Activated T-helper 17 cell treated with anti-CD3 and anti-CD28 coated beads, Interleukin-2, amount 50 U/mL, for 72 hours (primary cell): Measurements from ENCODE around the gene NCKAP1. TPM values are rescaled to one million over a fixed set of nuclear protein-coding genes. Genes with fewer than 3 reads are reported as not detected.
"Not testable (repeated sequence)": the region's sequence is repeated elsewhere in the genome, so short reads cannot be mapped to it uniquely, and the experiment has no call there.

Experiments used
- ATAC-seq: fragments of 150-1000 bp; cut with Tn5 transposase; replicated peaks from 2 replicates; pipeline ENCODE4 v1.10.0; 2021; ENCODE audit warnings: mild to moderate bottlenecking, moderate library complexity
- H3K27ac Mint-ChIP-seq: one replicate; pipeline ENCODE4 v1.8.0; 2022; ENCODE audit warnings: mixed read lengths
- H3K27me3 Mint-ChIP-seq: one replicate; pipeline ENCODE4 v1.8.0; 2022; ENCODE audit warnings: mixed read lengths
- H3K36me3 Mint-ChIP-seq: one replicate; pipeline ENCODE4 v1.8.0; 2022; ENCODE audit warnings: low read depth, mild to moderate bottlenecking, mixed read lengths
- H3K4me1 Mint-ChIP-seq: one replicate; pipeline ENCODE4 v1.8.0; 2022; ENCODE audit warnings: mixed read lengths
- H3K4me3 Mint-ChIP-seq: one replicate; pipeline ENCODE4 v1.8.0; 2022; ENCODE audit warnings: mild to moderate bottlenecking, mixed read lengths
- H3K9me3 Mint-ChIP-seq: one replicate; pipeline ENCODE4 v1.8.0; 2022; ENCODE audit warnings: mixed read lengths
- total RNA-seq, 2 donors: library from RNA; stranded (reverse); gene quantifications; one replicate each; pipeline ENCODE4 v1.2.3, GENCODE V29; 2022

The NCKAP1 gene
- total RNA-seq, 2 donors from 2014 or later = 7.6 to 8.4 TPM

DNA sequence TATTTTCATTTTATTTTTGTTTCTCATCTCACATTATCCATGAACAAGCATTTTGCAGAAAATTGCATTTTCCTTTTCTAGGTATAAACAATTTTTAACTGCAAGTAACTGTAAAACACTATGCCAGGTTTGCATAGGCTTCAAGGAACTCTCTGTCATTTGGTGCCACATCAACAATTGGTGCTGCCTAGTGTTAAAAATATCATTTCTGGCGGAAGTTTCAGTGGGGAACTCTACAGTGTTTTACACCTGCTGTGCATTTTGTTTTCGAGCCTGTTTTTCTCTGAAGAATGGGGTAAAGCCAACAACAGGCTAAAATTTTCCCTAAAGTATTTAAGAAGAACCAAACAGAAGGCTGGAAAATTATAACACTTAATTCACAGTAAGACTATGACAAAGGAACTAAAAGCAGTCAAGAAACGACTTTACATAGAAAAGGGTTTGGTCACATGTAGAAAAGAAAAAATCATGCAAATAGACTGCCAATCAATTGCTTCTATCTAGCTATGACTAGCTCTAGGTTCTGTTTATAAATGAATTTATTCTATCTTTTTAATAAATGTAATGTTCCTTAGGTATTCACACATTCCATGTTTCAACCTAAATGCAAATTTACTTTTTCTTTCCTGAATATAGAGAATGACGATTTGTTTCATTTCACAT, 150.4 kb downstream of the NCKAP1 start:
- no peaks in the 10 kb centered on the region for H3K9me3 Mint-ChIP-seq

GRCh38 chr2:182887093-182887492, 151.2 kb downstream of the NCKAP1 start:
- Mint-ChIP-seq H3K4me1 (no peaks in the 10 kb centered on the region), H3K27ac (no peak overlapping the region), H3K9me3 (no peaks in the 10 kb centered on the region), H3K27me3 (no peaks in the 10 kb centered on the region), H3K4me3 (no peak overlapping the region), H3K36me3 (no peaks in the 10 kb centered on the region)
- no peak for ATAC-seq

More for the DNA sequence above, 150.4 kb downstream of the NCKAP1 start:
- Mint-ChIP-seq H3K27me3 (no peaks in the 10 kb centered on the region), H3K4me1 (no peaks in the 10 kb centered on the region), H3K4me3 (no peak overlapping the region), H3K36me3 (no peaks in the 10 kb centered on the region), H3K27ac (no peak overlapping the region)
- no peak for ATAC-seq

DNA sequence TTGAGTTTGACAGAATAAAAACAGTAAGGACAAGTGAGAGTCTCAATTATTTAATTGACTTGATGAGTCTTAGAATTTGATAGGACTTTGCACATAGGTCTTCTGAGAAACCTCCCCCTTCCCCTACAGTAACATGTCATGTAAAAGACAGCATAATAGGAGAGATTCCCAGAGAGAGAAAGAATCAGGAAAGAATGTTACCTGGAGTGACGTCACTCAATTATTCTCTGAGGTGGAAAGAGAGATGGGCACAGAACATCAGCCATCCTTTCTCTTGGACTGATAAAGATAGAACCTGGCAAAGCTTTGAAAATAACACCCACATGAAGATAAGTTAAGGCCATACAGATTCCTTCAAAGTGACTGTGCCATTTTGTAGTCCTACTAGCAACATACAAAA, 152.5 kb downstream of the NCKAP1 start:
- Mint-ChIP-seq H3K27ac (no peak overlapping the region), H3K27me3 (no peaks in the 10 kb centered on the region), H3K4me3 (no peak overlapping the region), H3K4me1 (no peaks in the 10 kb centered on the region), H3K9me3 (no peaks in the 10 kb centered on the region), H3K36me3 (no peaks in the 10 kb centered on the region)
- no peak for ATAC-seq

- H3K27ac Mint-ChIP-seq = no peak overlapping the region
- H3K27me3 Mint-ChIP-seq = no peaks in the 10 kb centered on the region
- H3K9me3 Mint-ChIP-seq = peaks cover 4% of the 10 kb centered on the region
These were observed 154.8 kb downstream of the NCKAP1 start for GRCh38 chr2:182883451-182883850.

GRCh38 chr2:182880100-182880499, 158.2 kb downstream of the NCKAP1 start:
- not testable (repeated sequence) for H3K4me3 Mint-ChIP-seq, H3K9me3 Mint-ChIP-seq, ATAC-seq, H3K4me1 Mint-ChIP-seq, H3K27ac Mint-ChIP-seq, H3K36me3 Mint-ChIP-seq, H3K27me3 Mint-ChIP-seq

More at GRCh38 chr2:182883451-182883850, 154.8 kb downstream of the NCKAP1 start:
- Mint-ChIP-seq H3K4me3 (no peak overlapping the region), H3K36me3 (no peaks in the 10 kb centered on the region), H3K4me1 (no peaks in the 10 kb centered on the region)
- no peak for ATAC-seq

GRCh38 chr2:182876653-182877052, 161.6 kb downstream of the NCKAP1 start:
- not testable (repeated sequence) for H3K36me3 Mint-ChIP-seq, ATAC-seq, H3K27ac Mint-ChIP-seq, H3K4me1 Mint-ChIP-seq, H3K4me3 Mint-ChIP-seq
- Mint-ChIP-seq H3K27me3 (peaks cover 24% of the 10 kb centered on the region), H3K9me3 (peaks cover 14% of the 10 kb centered on the region)

DNA sequence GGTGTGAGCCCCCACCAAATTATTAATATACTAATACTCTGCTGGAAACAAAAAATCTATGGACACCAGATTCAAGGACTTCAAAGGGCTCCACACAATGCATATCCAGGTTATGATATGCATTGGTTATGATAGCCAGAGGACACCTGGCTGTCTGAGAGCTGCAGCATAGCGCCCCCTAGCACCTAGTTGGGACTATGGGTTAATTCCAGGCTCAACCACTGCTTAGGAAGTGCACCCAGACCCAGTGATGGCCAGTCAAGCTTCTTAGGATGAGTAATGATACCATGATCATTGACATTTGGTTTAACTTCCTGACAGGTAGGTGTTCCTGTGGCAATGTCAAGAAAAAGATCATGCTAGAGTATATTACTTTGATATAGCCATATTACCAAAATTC, 168.0 kb downstream of the NCKAP1 start:
- Mint-ChIP-seq H3K36me3 (no peaks in the 10 kb centered on the region), H3K9me3 (peaks cover 4% of the 10 kb centered on the region), H3K27ac (no peak overlapping the region), H3K4me3 (no peak overlapping the region), H3K4me1 (peaks cover 11% of the 10 kb centered on the region), H3K27me3 (peaks cover 49% of the 10 kb centered on the region)
- ATAC-seq = no peak

GRCh38 chr2:182868054-182868796, 170.0 kb downstream of the NCKAP1 start:
- no peak overlapping the region for H3K4me3 Mint-ChIP-seq
- no peak overlapping the region for H3K27ac Mint-ChIP-seq
- H3K9me3 Mint-ChIP-seq = no peaks in the 10 kb centered on the region
- H3K27me3 Mint-ChIP-seq = peaks cover 60% of the 10 kb centered on the region
- H3K36me3 Mint-ChIP-seq = no peaks in the 10 kb centered on the region
- ATAC-seq = no peak
- peaks cover 11% of the 10 kb centered on the region for H3K4me1 Mint-ChIP-seq

DNA sequence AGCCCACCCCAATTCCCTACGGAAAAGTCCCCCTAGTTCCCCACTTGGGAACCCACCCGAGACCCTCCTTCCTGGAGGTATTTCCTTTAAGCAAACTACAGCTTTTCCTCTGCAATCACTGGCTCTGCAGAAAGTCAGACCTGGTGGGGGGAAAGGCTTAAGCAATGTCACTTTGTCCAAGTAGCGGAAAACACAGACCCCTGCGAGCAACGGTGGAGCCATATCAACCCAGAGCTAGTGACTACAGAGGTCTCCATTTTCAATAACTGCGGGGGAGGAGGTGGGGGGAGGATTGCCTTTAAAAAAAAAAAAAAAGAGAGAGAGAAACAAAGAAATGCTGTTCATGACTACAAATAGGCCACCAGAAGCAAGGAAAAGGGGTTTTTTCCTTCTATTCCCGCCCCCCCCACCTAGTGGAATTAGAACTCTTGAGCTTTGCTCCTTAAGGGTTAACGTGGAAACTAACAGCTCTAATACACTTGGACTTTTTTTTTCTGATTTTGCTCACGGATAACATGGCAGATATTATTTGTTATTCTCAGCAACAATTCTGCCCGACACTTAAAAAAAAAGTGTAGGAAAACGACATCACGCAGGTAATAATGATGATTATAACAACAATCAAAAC, 170.7 kb downstream of the NCKAP1 start:
- no peak for ATAC-seq
- H3K4me3 Mint-ChIP-seq = peak overlapping the region; percentile 32
- no peaks in the 10 kb centered on the region for H3K36me3 Mint-ChIP-seq
- H3K27me3 Mint-ChIP-seq = peaks cover 54% of the 10 kb centered on the region
- no peak overlapping the region for H3K27ac Mint-ChIP-seq
- H3K4me1 Mint-ChIP-seq = peaks cover 11% of the 10 kb centered on the region
- H3K9me3 Mint-ChIP-seq = no peaks in the 10 kb centered on the region

- no peak within 1 kb of the TSS for H3K27ac Mint-ChIP-seq
- peak within 1 kb of the TSS; percentile 32 for H3K4me3 Mint-ChIP-seq
- peaks cover 52% of the 10 kb centered on the region for H3K27me3 Mint-ChIP-seq
- H3K4me1 Mint-ChIP-seq = peaks cover 11% of the 10 kb centered on the region
- no peaks in the 10 kb centered on the region for H3K9me3 Mint-ChIP-seq
- ATAC-seq = peak; percentile 34
- no peaks in the 10 kb centered on the region for H3K36me3 Mint-ChIP-seq
These were observed 171.5 kb downstream of the NCKAP1 start, which contains the start of gene FRZB for GRCh38 chr2:182866461-182867406. TSS of gene FRZB (minus strand) at chr2:182866637. CDS start at chr2:182866552, 85 bp downstream.

DNA sequence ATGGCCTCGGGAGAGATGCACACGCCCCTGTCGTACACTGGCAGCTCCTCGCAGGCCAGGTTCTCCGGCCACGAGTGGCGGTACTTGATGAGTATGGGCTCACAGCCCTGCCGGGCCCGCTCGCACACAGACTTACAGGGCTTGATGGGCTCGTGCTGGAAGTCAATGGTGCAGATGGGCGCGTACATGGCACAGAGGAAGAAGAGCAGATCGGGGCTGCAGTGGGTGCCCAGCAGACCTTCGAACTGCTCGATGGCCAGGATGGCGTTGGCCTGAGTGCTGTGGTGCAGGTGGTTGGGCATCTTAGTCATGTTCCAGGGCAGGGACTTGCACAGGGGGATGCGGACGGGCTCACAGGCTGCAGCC, 172.2 kb downstream of the NCKAP1 start:
- Mint-ChIP-seq H3K4me1 (peaks cover 11% of the 10 kb centered on the region), H3K27ac (no peak overlapping the region), H3K27me3 (peaks cover 55% of the 10 kb centered on the region), H3K4me3 (peak overlapping the region; percentile 32), H3K9me3 (no peaks in the 10 kb centered on the region), H3K36me3 (no peaks in the 10 kb centered on the region)
- peak; percentile 5 for ATAC-seq

- no peak for ATAC-seq
- H3K27ac Mint-ChIP-seq = no peak overlapping the region
- H3K27me3 Mint-ChIP-seq = peaks cover 59% of the 10 kb centered on the region
- no peaks in the 10 kb centered on the region for H3K36me3 Mint-ChIP-seq
- H3K4me3 Mint-ChIP-seq = peak overlapping the region; percentile 32
- H3K4me1 Mint-ChIP-seq = peaks cover 11% of the 10 kb centered on the region
- H3K9me3 Mint-ChIP-seq = no peaks in the 10 kb centered on the region
These were observed 173.2 kb downstream of the NCKAP1 start for GRCh38 chr2:182864949-182865570.

- peaks cover 11% of the 10 kb centered on the region for H3K4me1 Mint-ChIP-seq
- ATAC-seq = no peak
- H3K36me3 Mint-ChIP-seq = no peaks in the 10 kb centered on the region
- no peak overlapping the region for H3K27ac Mint-ChIP-seq
- peaks cover 54% of the 10 kb centered on the region for H3K27me3 Mint-ChIP-seq
- H3K4me3 Mint-ChIP-seq = no peak overlapping the region
- H3K9me3 Mint-ChIP-seq = no peaks in the 10 kb centered on the region
These were observed 174.6 kb downstream of the NCKAP1 start for GRCh38 chr2:182863642-182864041.

DNA sequence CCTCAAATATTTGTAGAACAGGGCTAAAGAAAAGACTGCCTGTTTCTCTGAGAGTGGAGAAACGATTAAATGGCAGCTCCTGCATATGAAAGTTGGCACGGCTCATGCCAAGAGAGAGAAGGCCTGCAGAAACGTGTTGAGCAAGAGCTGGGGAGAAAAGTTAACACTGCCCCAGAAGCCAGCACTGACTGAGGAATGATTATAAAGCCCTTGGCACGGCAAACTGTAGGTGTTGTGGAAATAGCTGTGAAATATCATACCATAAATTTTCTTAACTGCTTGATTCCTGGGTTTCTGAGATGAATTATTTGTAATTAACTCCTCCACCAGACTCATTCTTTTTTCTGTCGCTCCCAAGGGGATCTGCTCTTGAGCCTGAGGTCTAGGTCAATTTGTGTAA, 176.2 kb downstream of the NCKAP1 start:
- no peak overlapping the region for H3K27ac Mint-ChIP-seq
- peaks cover 11% of the 10 kb centered on the region for H3K4me1 Mint-ChIP-seq
- no peaks in the 10 kb centered on the region for H3K9me3 Mint-ChIP-seq
- ATAC-seq = no peak
- H3K4me3 Mint-ChIP-seq = no peak overlapping the region
- H3K36me3 Mint-ChIP-seq = no peaks in the 10 kb centered on the region
- H3K27me3 Mint-ChIP-seq = peaks cover 48% of the 10 kb centered on the region
